Liver (tissue), 9 donors: ENCODE results near the gene KIAA1586. TPM values are rescaled to one million over a fixed set of nuclear protein-coding genes. Genes with fewer than 3 reads are reported as not detected.

ENCODE experiments used
- DNase-seq: peaks from one replicate; pipeline ENCODE4 v3.0.0-alpha.2; 2017; ENCODE audit warnings: low spot score
- H3K27ac ChIP-seq, 2 donors: one replicate each; pipeline ENCODE4 v1.7.0; 2013; ENCODE audit warnings: inconsistent platforms in 2 of 2, low read length in 2 of 2, control low read depth in 1 of 2, low read depth in 1 of 2, mild to moderate bottlenecking in 1 of 2
- H3K27me3 ChIP-seq, 4 donors: one replicate each; pipeline versions ENCODE4 v1.6.1 to v1.7.0; 2013; ENCODE audit warnings: low read length in 3 of 4, inconsistent platforms in 1 of 4, mild to moderate bottlenecking in 1 of 4, moderate library complexity in 1 of 4; ENCODE audit not compliant: control insufficient read depth in 4 of 4, insufficient read depth in 4 of 4
- H3K36me3 ChIP-seq, 4 donors: one replicate each; pipeline versions ENCODE4 v1.6.1 to v1.7.0; 2013; ENCODE audit warnings: low read length in 3 of 4, mild to moderate bottlenecking in 3 of 4, low read depth in 1 of 4, moderate library complexity in 1 of 4; ENCODE audit not compliant: control insufficient read depth in 4 of 4, insufficient read depth in 3 of 4
- H3K4me1 ChIP-seq, 4 donors: one replicate each; pipeline versions ENCODE4 v1.6.1 to v1.7.0; 2013; ENCODE audit warnings: low read length in 3 of 4, mild to moderate bottlenecking in 3 of 4, moderate library complexity in 1 of 4; ENCODE audit not compliant: control insufficient read depth in 4 of 4, insufficient read depth in 4 of 4
- H3K4me3 ChIP-seq, 3 donors: one replicate each; pipeline versions ENCODE4 v1.6.1 to v1.7.0; 2013; ENCODE audit warnings: low read length in 3 of 3, control low read depth in 1 of 3, low read depth in 1 of 3, mild to moderate bottlenecking in 1 of 3
- H3K9ac ChIP-seq, 2 donors: one replicate each; pipeline ENCODE4 v1.7.0; 2013; ENCODE audit warnings: low read length in 2 of 2, mild to moderate bottlenecking in 2 of 2, moderate library complexity in 2 of 2, control low read depth in 1 of 2, low read depth in 1 of 2
- H3K9me3 ChIP-seq, 4 donors: one replicate each; pipeline versions ENCODE4 v1.6.1 to v1.7.0; 2013; ENCODE audit warnings: low read length in 3 of 4; ENCODE audit not compliant: control insufficient read depth in 4 of 4
- CTCF ChIP-seq: fragments of 150-350 bp; IDR thresholded peaks from 2 replicates; pipeline ENCODE4 v1.5.1; 2017; ENCODE audit warnings: improper control_type of control experiment, low read depth, low read length; ENCODE audit not compliant: missing input control
- EGR1 ChIP-seq, 2 donors: IDR thresholded peaks; 2 replicates each; pipeline ENCODE4 v1.6.1; 2016 to 2018; ENCODE audit warnings: antibody characterized with exemption in 2 of 2, low read depth in 2 of 2
- FOXA1 ChIP-seq: IDR thresholded peaks from 2 replicates; pipeline ENCODE4 v1.6.1; 2016; ENCODE audit warnings: antibody characterized with exemption
- FOXA2 ChIP-seq: IDR thresholded peaks from 2 replicates; pipeline ENCODE4 v1.6.1; 2016; ENCODE audit warnings: antibody characterized with exemption
- GABPA ChIP-seq, 2 donors: IDR thresholded peaks in 1 of 2; conservative IDR thresholded peaks in 1 of 2; 2 replicates each; pipeline ENCODE4 v1.6.1; 2016; ENCODE audit warnings: antibody characterized with exemption in 2 of 2, mild to moderate bottlenecking in 1 of 2, moderate library complexity in 1 of 2
- HNF4A ChIP-seq, 2 donors: conservative IDR thresholded peaks; 2 replicates each; pipeline ENCODE4 v1.6.1; 2016; ENCODE audit warnings: antibody characterized with exemption in 2 of 2, mild to moderate bottlenecking in 2 of 2
- HNF4G ChIP-seq: IDR thresholded peaks from 2 replicates; pipeline ENCODE4 v1.6.1; 2016; ENCODE audit warnings: antibody characterized with exemption
- JUND ChIP-seq, 2 donors: IDR thresholded peaks; 2 replicates each; pipeline ENCODE4 v1.6.1; 2016; ENCODE audit warnings: antibody characterized with exemption in 2 of 2
- MAX ChIP-seq: IDR thresholded peaks from 2 replicates; pipeline ENCODE4 v1.6.1; 2016; ENCODE audit warnings: antibody characterized with exemption
- NR2F2 ChIP-seq: IDR thresholded peaks from 2 replicates; pipeline ENCODE4 v1.6.1; 2016; ENCODE audit warnings: antibody characterized with exemption
- RAD21 ChIP-seq, 2 donors: IDR thresholded peaks; 2 replicates each; pipeline ENCODE4 v1.6.1; 2016; ENCODE audit warnings: antibody characterized with exemption in 2 of 2, mild to moderate bottlenecking in 2 of 2
- REST ChIP-seq: IDR thresholded peaks from 2 replicates; pipeline ENCODE4 v1.6.1; 2016; ENCODE audit warnings: antibody characterized with exemption, mild to moderate bottlenecking
- RXRA ChIP-seq, 2 donors: IDR thresholded peaks; 2 replicates each; pipeline ENCODE4 v1.6.1; 2017 to 2018; ENCODE audit warnings: antibody characterized with exemption in 2 of 2, mild to moderate bottlenecking in 1 of 2
- SP1 ChIP-seq: IDR thresholded peaks from 2 replicates; pipeline ENCODE4 v1.6.1; 2018; ENCODE audit warnings: antibody characterized with exemption, mild to moderate bottlenecking
- TAF1 ChIP-seq: conservative IDR thresholded peaks from 2 replicates; pipeline ENCODE4 v1.6.1; 2016; ENCODE audit warnings: antibody characterized with exemption, mild to moderate bottlenecking
- YY1 ChIP-seq: IDR thresholded peaks from 2 replicates; pipeline ENCODE4 v1.6.1; 2016; ENCODE audit warnings: antibody characterized with exemption, mild to moderate bottlenecking
- ZBTB33 ChIP-seq: IDR thresholded peaks from 2 replicates; pipeline ENCODE4 v1.6.1; 2016; ENCODE audit warnings: antibody characterized with exemption
- WGBS: extraction: QIAGEN DNeasy Blood & Tissue Kit; methylation state at CpG from one replicate; pipeline ENCODE4 v1.1.7; 2013; 5-methylcytosine and 5-hydroxymethylcytosine counted together
- polyA plus RNA-seq, 2 donors: library from polyadenylated mRNA; stranded (reverse) in 1 of 2; unstranded in 1 of 2; fragments of 200-250 nt in 1 of 2; fragments of >200 nt in 1 of 2; fragmentation: Nextera tagmentation in 1 of 2; extraction: Ambion mirVana in 1 of 2; gene quantifications; one replicate each; pipeline versions ENCODE4 v1.2.1 to v1.2.3, GENCODE V29; 2013 to 2015
- total RNA-seq, 2 donors: library from RNA; depleted of rRNA; stranded (reverse); fragments of >200 nt; gene quantifications; one replicate each; pipeline ENCODE4 v1.2.3, GENCODE V29; 2014
- TF ChIP-seq, protein P1 (sequence below): IDR thresholded peaks from 2 replicates; pipeline ENCODE4 v1.6.1; 2016; ENCODE audit warnings: antibody characterized with exemption
- donor health status: healthy.
- donor health status: healthy.
- donor health status: healthy.
- donor health status: healthy.
- donor health status: healthy.

Gene KIAA1586
- total and polyA plus RNA-seq, 4 donors: 2.1 to 25.0 (median 5.5) TPM

DNA sequence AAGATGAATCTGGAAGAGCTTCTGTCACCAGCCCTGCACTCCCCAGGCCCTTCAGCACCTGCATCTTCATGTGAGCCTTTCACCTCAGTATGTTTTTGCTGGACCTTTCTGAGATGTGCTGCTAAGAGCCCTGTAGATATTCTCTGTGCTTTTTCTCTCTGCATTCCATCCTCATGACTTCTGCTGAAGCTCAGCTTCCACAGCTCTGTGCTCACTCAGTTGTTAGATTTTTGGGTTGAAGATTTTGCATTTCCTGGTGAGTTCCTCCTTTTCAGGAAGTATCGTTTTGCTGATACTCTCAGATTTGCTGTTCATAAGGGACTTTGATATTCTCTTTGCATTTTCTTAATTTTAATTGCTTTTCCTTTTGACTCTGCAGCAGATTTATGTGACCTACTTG is 18.3 kb downstream of the KIAA1586 start:
- H3K4me1 ChIP-seq: no peaks in the 10 kb centered on the region
- no peak overlapping the region for H3K4me3 ChIP-seq
- TF ChIP-seq YY1 (no peak), EGR1 (IDR thresholded peaks at IDR 0.05; ENCODE audit: low read depth in 2 of 2) (no peak), RXRA (IDR thresholded peaks at IDR 0.05) (no peak), REST (no peak), NR2F2 (no peak), ZBTB33 (no peak), GABPA (IDR thresholded peaks at IDR 0.05 in 1 of 2, conservative IDR thresholded peaks at IDR 0.05 in 1 of 2) (no peak), HNF4A (conservative IDR thresholded peaks at IDR 0.05) (no peak), JUND (IDR thresholded peaks at IDR 0.05) (no peak), CTCF (no peak), SP1 (no peak), HNF4G (no peak), TAF1 (no peak), FOXA2 (no peak), MAX (no peak), RAD21 (IDR thresholded peaks at IDR 0.05) (no peak), FOXA1 (no peak)
- TF ChIP-seq, protein P1, sequence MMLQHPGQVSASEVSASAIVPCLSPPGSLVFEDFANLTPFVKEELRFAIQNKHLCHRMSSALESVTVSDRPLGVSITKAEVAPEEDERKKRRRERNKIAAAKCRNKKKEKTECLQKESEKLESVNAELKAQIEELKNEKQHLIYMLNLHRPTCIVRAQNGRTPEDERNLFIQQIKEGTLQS: no peak
- WGBS: 78% methylated on average over 1 of the region's 1 CpG
- H3K27me3 ChIP-seq: no peaks in the 10 kb centered on the region
- no peak for DNase-seq
- no peaks in the 10 kb centered on the region for H3K9me3 ChIP-seq
- peaks cover 0 to 9% (median 3%) of the 10 kb centered on the region in 4 donors for H3K36me3 ChIP-seq
- H3K27ac ChIP-seq: no peak overlapping the region
- H3K9ac ChIP-seq: no peak overlapping the region
